ENCODE measurements around the gene MORC2.

MORC2 gene

GRCh38 chr22:30884211-30885000 lies 84.2 kb downstream of the MORC2 start:
- no peak overlapping the region for H3K4me3 ChIP-seq (ENCODE audit: low read depth in 1 of 2, low read length in 1 of 2)
- H3K27ac ChIP-seq = no peak overlapping the region
- no peaks in the 10 kb centered on the region for H3K27me3 ChIP-seq
- TF ChIP-seq CTCF (IDR thresholded peaks at IDR 0.05) = no peak
- no peaks in the 10 kb centered on the region for H3K4me1 ChIP-seq (ENCODE audit: control insufficient read depth in 1 of 2, insufficient read depth in 1 of 2, low read depth in 1 of 2, low read length in 1 of 2)
- no peaks in the 10 kb centered on the region for H3K9me3 ChIP-seq
- no peaks in the 10 kb centered on the region for H3K36me3 ChIP-seq

- Histone ChIP-seq H3K27ac (no peak overlapping the region), H3K4me3 (ENCODE audit: low read depth in 1 of 2, low read length in 1 of 2) (no peak overlapping the region), H3K4me1 (ENCODE audit: control insufficient read depth in 1 of 2, insufficient read depth in 1 of 2, low read depth in 1 of 2, low read length in 1 of 2) (no peaks in the 10 kb centered on the region)
Measured at GRCh38 chr22:30883586-30884145, 84.9 kb downstream of the MORC2 start.

GRCh38 chr22:30882974-30883533 lies 85.5 kb downstream of the MORC2 start:
- no peak for TF ChIP-seq CTCF (IDR thresholded peaks at IDR 0.05)
- no peak overlapping the region for H3K4me3 ChIP-seq (ENCODE audit: low read depth in 1 of 2, low read length in 1 of 2)
- H3K4me1 ChIP-seq (ENCODE audit: control insufficient read depth in 1 of 2, insufficient read depth in 1 of 2, low read depth in 1 of 2, low read length in 1 of 2) = no peaks in the 10 kb centered on the region
- no peaks in the 10 kb centered on the region for H3K36me3 ChIP-seq
- H3K9me3 ChIP-seq = no peaks in the 10 kb centered on the region
- no peaks in the 10 kb centered on the region for H3K27me3 ChIP-seq
- H3K27ac ChIP-seq = no peak overlapping the region

More at GRCh38 chr22:30883586-30884145, 84.9 kb downstream of the MORC2 start:
- H3K36me3 ChIP-seq = no peaks in the 10 kb centered on the region
- H3K27me3 ChIP-seq = no peaks in the 10 kb centered on the region
- no peak for TF ChIP-seq CTCF (IDR thresholded peaks at IDR 0.05)
- H3K9me3 ChIP-seq = no peaks in the 10 kb centered on the region

GRCh38 chr22:30882184-30882717 lies 86.3 kb downstream of the MORC2 start:
- no peak overlapping the region for H3K27ac ChIP-seq
- H3K4me1 ChIP-seq (ENCODE audit: control insufficient read depth in 1 of 2, insufficient read depth in 1 of 2, low read depth in 1 of 2, low read length in 1 of 2) = no peaks in the 10 kb centered on the region
- H3K27me3 ChIP-seq = no peaks in the 10 kb centered on the region
- no peak overlapping the region for H3K4me3 ChIP-seq (ENCODE audit: low read depth in 1 of 2, low read length in 1 of 2)
- TF ChIP-seq CTCF (IDR thresholded peaks at IDR 0.05) = no peak
- H3K9me3 ChIP-seq = no peaks in the 10 kb centered on the region
- H3K36me3 ChIP-seq = no peaks in the 10 kb centered on the region

- Histone ChIP-seq H3K9me3 (no peaks in the 10 kb centered on the region), H3K27ac (no peak overlapping the region)
Measured at GRCh38 chr22:30881361-30882183, 87.0 kb downstream of the MORC2 start.

More at GRCh38 chr22:30881361-30882183, 87.0 kb downstream of the MORC2 start:
- no peaks in the 10 kb centered on the region for H3K36me3 ChIP-seq
- no peaks in the 10 kb centered on the region for H3K4me1 ChIP-seq (ENCODE audit: control insufficient read depth in 1 of 2, insufficient read depth in 1 of 2, low read depth in 1 of 2, low read length in 1 of 2)
- TF ChIP-seq CTCF (IDR thresholded peaks at IDR 0.05) = no peak
- no peaks in the 10 kb centered on the region for H3K27me3 ChIP-seq
- no peak overlapping the region for H3K4me3 ChIP-seq (ENCODE audit: low read depth in 1 of 2, low read length in 1 of 2)

All from neutrophil (primary cell).